HG03378 (cell line): Measurements from ENCODE around the gene CDK5.
"Not testable (repeated sequence)": the region's sequence is repeated elsewhere in the genome, so short reads cannot be mapped to it uniquely, and the experiment has no call there.

ENCODE experiments used
- ATAC-seq: cut with Tn5 transposase; IDR thresholded peaks from one replicate; pipeline ENCODE4 v1.9.1; 2021; ENCODE audit warnings: mild to moderate bottlenecking, moderate library complexity; ENCODE audit not compliant: unreplicated experiment

Gene CDK5

GRCh38 chr7:151035902-151036301 lies 21.8 kb downstream of the CDK5 start:
- no peak for ATAC-seq

- no peak for ATAC-seq
Measured at GRCh38 chr7:151035026-151035717, 22.5 kb downstream of the CDK5 start.

- ATAC-seq, result no peak
Measured at GRCh38 chr7:151034312-151035025, 23.2 kb downstream of the CDK5 start.

GRCh38 chr7:151033864-151034249 lies 23.8 kb downstream of the CDK5 start:
- no peak for ATAC-seq

- ATAC-seq, result no peak
Measured at GRCh38 chr7:151032936-151033863, 24.5 kb downstream of the CDK5 start.

GRCh38 chr7:151031011-151031410 lies 26.7 kb downstream of the CDK5 start:
- ATAC-seq, result no peak

- no peak for ATAC-seq
Measured at GRCh38 chr7:151028948-151029501, 28.7 kb downstream of the CDK5 start.

- peak; percentile 94 for ATAC-seq
Measured at GRCh38 chr7:151028131-151028947, 29.4 kb downstream of the CDK5 start, which contains the start of gene ABCB8. Gene ABCB8, plus strand, starts transcription at chr7:151028450. Its CDS starts 66 bp downstream, at chr7:151028516.

GRCh38 chr7:151027728-151028130 lies 30.0 kb downstream of the CDK5 start:
- not testable (repeated sequence) for ATAC-seq

GRCh38 chr7:151026771-151027727 lies 30.6 kb downstream of the CDK5 start:
- not testable (repeated sequence) for ATAC-seq

- ATAC-seq, result no peak
Measured at GRCh38 chr7:151025924-151026671, 31.6 kb downstream of the CDK5 start.

- ATAC-seq, result no peak
Measured at GRCh38 chr7:151024435-151025056, 33.2 kb downstream of the CDK5 start, which contains the start of gene ATG9B. Gene ATG9B, minus strand, starts transcription at chr7:151024494. Its CDS starts 71 bp downstream, at chr7:151024423.

- ATAC-seq, result no peak
Measured at GRCh38 chr7:151023232-151023631, 34.5 kb downstream of the CDK5 start.

- no peak for ATAC-seq
Measured at GRCh38 chr7:151020231-151020630, 37.5 kb downstream of the CDK5 start.

- ATAC-seq, result no peak
Measured at GRCh38 chr7:151019130-151019447, 38.6 kb downstream of the CDK5 start.

- ATAC-seq, result no peak
Measured at GRCh38 chr7:151018421-151019129, 39.1 kb downstream of the CDK5 start.

GRCh38 chr7:151017953-151018420 lies 39.7 kb downstream of the CDK5 start:
- ATAC-seq, result no peak
